Measurements from ENCODE around the gene RAPGEF6.

- no peak for TF ChIP-seq CTCF (IDR thresholded peaks at IDR 0.05)
- no peak for TF ChIP-seq POLR2A (IDR thresholded peaks at IDR 0.05)
Measured at GRCh38 chr5:131460133-131460532, 174.9 kb downstream of the RAPGEF6 start.
